Nephron progenitor cell (in vitro differentiated cells): ENCODE results near the gene ATAD2B.

ENCODE experiments used
- DNase-seq: peaks from one replicate; pipeline ENCODE4 v3.0.0; 2021
- H3K27ac Mint-ChIP-seq: 2 replicates; pipeline ENCODE4 v1.8.0; 2021; ENCODE audit warnings: mild to moderate bottlenecking, moderate library complexity, mixed read lengths
- H3K27me3 Mint-ChIP-seq: 2 replicates; pipeline ENCODE4 v1.8.0; 2021; ENCODE audit warnings: mild to moderate bottlenecking, low read depth, mixed read lengths; ENCODE audit not compliant: poor library complexity
- H3K36me3 Mint-ChIP-seq: 2 replicates; pipeline ENCODE4 v1.8.0; 2021; ENCODE audit warnings: low read depth, mixed read lengths
- H3K4me1 Mint-ChIP-seq: 2 replicates; pipeline ENCODE4 v1.8.0; 2021; ENCODE audit warnings: mixed read lengths
- H3K4me3 Mint-ChIP-seq: 2 replicates; pipeline ENCODE4 v1.8.0; 2021; ENCODE audit warnings: mild to moderate bottlenecking, moderate library complexity, mixed read lengths
- H3K9me3 Mint-ChIP-seq: 2 replicates; pipeline ENCODE4 v1.8.0; 2021; ENCODE audit warnings: mild to moderate bottlenecking, moderate library complexity, mixed read lengths
- CTCF ChIP-seq: fragments of 200-600 bp; sonication (generic); IDR thresholded peaks from 2 replicates; pipeline ENCODE4 v1.5.0; 2021; ENCODE audit warnings: antibody characterized with exemption

Gene ATAD2B

GRCh38 chr2:23904215-23904614, 22.7 kb downstream of the ATAD2B start:
- H3K4me1 Mint-ChIP-seq: no peaks in the 10 kb centered on the region
- no peaks in the 10 kb centered on the region for H3K27me3 Mint-ChIP-seq
- H3K36me3 Mint-ChIP-seq: peaks cover 15% of the 10 kb centered on the region
- no peak for TF ChIP-seq CTCF
- H3K4me3 Mint-ChIP-seq: no peak overlapping the region
- no peak for DNase-seq
- peaks cover 14% of the 10 kb centered on the region for H3K9me3 Mint-ChIP-seq
- no peak overlapping the region for H3K27ac Mint-ChIP-seq

DNA sequence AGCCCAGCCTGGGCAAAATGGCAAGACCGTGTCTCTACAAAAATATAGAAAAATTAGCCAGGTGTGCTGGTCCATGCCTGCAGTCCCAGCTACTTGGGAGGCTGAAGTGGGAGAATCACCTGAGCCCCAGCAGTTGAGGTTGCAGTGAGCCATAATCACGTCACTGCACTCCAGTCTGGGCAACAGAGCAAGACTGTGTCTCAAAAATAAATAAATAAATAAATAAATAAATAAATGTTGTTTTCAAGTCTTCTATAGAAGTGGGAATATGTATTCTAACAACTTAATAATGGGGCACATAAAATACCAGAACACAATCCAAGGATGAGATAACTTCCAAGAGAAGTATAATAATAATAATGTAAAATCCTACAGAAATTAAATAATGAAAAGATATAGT, 23.9 kb downstream of the ATAD2B start:
- H3K36me3 Mint-ChIP-seq: peaks cover 20% of the 10 kb centered on the region
- H3K4me3 Mint-ChIP-seq: no peak overlapping the region
- H3K27ac Mint-ChIP-seq: no peak overlapping the region
- TF ChIP-seq CTCF: no peak
- H3K27me3 Mint-ChIP-seq: no peaks in the 10 kb centered on the region
- H3K9me3 Mint-ChIP-seq: peaks cover 20% of the 10 kb centered on the region
- H3K4me1 Mint-ChIP-seq: no peaks in the 10 kb centered on the region
- no peak for DNase-seq

DNA sequence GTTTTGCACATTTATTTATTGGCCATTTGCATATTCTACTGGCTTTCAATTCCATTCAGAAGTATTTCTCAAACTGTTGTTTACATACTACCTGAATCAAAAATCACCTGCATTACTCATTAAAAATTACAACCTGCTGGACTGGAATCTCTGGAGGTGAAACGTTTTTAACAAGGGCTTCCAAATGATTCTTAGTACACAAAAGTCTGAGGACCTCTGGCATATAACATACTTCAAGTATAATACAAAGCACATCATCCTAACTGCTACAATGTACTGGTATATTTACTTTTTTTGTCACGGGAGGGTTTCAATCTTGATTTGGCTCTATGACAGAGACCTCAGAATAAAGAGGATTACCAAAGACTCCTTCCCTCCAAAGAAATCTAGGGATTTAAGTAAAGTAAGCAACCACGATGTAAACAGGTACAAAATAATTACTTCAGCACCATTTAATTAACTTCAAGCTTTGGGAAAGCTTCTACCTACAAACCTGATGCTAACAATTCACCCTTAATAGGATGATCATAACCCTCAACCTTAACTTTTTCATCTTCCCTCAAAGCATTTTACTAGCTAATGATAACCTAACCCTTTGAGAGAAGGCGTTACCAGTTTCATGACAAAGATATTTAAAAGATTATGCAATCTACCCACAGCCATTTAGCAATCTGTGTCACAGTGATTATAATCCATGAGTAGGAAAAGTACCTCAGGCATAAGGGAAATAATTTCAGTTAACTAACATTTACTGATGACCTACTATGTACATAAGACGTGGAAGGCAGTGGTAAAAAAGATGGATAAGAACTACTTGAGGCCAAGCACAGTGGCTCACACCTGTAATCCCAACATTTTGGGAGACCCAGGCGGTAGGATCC, 24.7 kb downstream of the ATAD2B start:
- TF ChIP-seq CTCF: no peak
- Mint-ChIP-seq H3K27me3 (no peaks in the 10 kb centered on the region), H3K4me3 (no peak overlapping the region), H3K9me3 (peaks cover 20% of the 10 kb centered on the region), H3K27ac (no peak overlapping the region), H3K4me1 (no peaks in the 10 kb centered on the region), H3K36me3 (peaks cover 27% of the 10 kb centered on the region)
- DNase-seq: no peak

DNA sequence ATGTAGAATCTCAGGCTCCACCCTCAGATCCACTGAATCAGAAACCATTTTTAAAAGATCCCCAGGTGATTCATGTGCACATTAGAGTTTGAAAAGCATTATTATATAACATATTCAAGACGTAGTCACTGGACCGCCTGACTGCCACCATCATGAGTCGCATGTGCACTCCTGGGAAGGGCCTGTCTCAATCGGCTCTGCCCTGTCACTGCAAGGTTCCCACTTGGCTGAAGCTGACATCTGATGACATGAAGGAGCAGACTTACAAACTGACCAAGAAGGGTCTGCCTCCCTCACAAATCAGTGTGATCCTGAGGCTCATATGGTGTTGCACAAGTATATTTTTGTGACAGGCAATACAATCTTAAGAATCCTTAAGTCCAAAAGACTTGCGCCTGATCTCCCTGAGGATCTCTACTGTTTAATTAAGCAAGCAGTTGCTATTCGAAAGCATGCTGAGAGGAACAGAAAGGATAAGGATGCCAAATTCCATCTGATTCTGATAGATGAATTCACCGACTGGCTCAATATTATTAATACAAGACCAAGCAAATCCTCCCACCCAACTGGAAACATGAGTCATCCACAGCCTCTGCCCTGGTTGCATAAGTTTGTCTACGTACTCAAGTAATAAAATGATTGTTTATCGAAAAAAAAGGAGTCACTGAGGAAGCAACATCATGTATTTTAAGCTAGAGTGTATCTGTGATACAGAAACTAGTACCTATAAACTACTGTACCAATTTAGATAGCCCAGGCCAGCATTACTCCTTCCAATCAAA, 26.2 kb downstream of the ATAD2B start:
- Mint-ChIP-seq H3K4me1 (no peaks in the 10 kb centered on the region), H3K27ac (no peak overlapping the region), H3K36me3 (peaks cover 29% of the 10 kb centered on the region), H3K9me3 (peaks cover 22% of the 10 kb centered on the region), H3K27me3 (no peaks in the 10 kb centered on the region), H3K4me3 (no peak overlapping the region)
- TF ChIP-seq CTCF: no peak
- DNase-seq: no peak

DNA sequence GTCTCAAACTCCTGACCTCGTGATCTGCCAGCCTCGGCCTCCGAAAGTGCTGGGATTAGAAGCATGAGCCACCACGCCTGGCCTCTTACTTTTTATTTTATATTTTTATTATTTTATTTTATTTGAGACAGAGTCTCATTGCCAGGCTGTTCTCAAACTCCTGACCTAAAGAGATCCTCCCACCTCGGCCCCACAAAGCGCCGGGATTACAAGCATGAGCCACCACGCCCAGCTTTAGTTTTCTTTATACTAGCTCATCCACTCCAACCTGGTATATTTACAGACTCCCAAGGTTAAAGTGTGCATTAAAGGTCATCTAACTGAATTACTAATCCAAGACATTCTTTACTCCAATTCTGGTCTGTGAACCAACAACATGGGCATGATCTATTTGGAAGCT, 26.8 kb downstream of the ATAD2B start:
- no peak for TF ChIP-seq CTCF

More for the DNA sequence above, 26.8 kb downstream of the ATAD2B start:
- H3K9me3 Mint-ChIP-seq: peaks cover 22% of the 10 kb centered on the region
- H3K4me1 Mint-ChIP-seq: no peaks in the 10 kb centered on the region
- no peak overlapping the region for H3K27ac Mint-ChIP-seq
- peaks cover 29% of the 10 kb centered on the region for H3K36me3 Mint-ChIP-seq
- no peak overlapping the region for H3K4me3 Mint-ChIP-seq
- no peaks in the 10 kb centered on the region for H3K27me3 Mint-ChIP-seq
- DNase-seq: no peak
